HG03354 (cell line): ENCODE results near the gene CABLES2.

ENCODE experiments used
- ATAC-seq: cut with Tn5 transposase; IDR thresholded peaks from one replicate; pipeline ENCODE4 v1.9.1; 2021; ENCODE audit warnings: mild to moderate bottlenecking; ENCODE audit not compliant: unreplicated experiment, poor library complexity, severe bottlenecking

CABLES2 gene

DNA sequence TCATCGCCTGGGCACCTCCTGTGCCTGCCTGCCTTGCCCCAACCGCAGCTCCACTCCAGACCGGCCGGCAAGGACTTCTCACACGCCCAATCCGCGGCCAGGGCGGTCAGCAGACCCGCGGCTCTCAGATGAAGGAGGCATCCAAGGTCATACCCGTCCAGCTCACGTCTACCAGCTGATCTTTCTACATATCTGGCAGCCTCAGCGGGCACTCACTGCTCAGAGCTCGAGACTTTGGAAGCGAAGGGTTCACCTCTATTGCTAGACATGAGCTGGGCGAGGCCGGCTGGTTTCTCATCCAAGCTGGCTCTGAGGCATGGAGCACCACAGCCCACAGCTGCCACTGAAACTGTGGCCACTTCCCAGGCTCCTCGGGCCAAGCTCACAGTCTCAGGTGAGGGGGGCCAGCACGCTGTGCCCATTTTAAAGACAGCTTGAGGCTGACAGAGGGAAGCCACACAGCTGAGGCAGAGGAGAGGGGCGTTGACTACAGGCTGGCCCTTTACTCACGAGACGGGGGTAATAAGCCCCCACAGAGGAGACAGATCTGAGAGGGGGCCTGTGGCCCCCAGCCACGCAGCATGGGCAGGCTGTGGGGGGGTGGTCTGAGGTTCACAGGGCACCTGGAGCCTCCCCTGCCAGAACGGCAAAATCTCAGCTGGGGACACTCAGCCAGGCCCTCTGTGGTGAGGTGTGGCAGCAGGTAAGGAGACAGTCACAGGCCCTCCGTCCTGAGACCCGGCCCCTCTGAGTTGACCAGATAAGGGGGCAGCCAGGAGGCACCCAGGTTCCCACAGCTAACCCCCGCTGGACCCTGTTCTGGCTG, 42.0 kb downstream of the CABLES2 start:
- no peak for ATAC-seq

- no peak for ATAC-seq
Measured at GRCh38 chr20:62363920-62364851, 42.9 kb downstream of the CABLES2 start.

GRCh38 chr20:62362991-62363919, 43.8 kb downstream of the CABLES2 start:
- no peak for ATAC-seq

DNA sequence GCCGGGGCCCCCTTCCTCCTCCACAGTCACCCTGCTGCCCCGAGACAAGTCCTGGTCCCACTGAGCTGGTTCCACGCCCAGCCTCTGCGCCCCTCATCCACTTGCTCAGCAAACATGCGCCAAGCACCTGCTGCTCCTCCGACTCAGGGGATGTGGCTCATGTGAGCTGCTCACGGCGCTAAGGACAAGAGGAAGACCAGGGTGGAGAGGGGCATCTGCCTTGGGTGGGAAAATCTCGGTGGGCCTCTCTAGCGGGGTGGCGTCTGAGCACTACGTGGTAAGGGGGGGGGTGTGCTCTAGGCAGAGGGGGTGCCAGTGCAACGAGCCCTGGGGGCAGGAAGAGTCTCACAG, 44.5 kb downstream of the CABLES2 start:
- no peak for ATAC-seq

DNA sequence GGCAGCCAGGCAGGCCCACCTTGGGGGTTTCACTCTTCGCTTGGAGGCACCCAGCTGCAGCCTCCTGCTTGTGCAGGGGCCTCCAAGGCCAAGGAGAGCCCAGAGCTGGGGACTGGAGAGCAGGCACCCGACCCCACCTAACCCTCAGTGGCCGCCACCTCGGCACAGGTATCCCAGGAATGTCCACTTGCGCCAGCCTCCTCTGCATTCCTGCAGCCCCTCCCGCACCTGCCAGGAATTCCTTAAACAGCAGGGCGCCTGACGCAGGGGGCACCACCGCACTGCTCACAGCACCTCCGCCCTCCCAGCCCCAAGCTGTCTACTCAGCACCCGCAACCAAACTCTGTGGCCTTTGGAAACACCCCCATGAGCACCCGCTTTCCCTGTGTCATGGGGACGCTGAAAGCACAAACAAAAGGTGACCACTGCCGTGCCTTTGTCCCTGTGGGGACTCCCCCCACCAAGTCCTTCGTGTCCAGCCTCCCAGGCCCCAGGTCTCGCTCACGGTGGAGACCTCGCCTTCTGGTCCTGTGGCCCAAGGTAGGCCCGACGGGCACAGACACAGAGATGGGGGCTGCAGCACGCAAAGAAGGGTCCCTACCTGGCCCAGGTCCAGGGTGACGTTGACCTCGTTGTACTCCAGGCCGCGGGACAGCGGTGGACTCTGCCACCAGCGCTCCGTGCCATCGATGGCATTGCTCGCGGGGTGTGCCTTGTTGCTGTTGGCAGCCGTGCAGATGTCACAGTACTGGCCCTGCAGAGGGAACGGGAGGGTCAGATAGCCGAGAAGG, 45.1 kb downstream of the CABLES2 start:
- no peak for ATAC-seq

- ATAC-seq, result no peak
Measured at GRCh38 chr20:62360854-62361798, 46.0 kb downstream of the CABLES2 start.

DNA sequence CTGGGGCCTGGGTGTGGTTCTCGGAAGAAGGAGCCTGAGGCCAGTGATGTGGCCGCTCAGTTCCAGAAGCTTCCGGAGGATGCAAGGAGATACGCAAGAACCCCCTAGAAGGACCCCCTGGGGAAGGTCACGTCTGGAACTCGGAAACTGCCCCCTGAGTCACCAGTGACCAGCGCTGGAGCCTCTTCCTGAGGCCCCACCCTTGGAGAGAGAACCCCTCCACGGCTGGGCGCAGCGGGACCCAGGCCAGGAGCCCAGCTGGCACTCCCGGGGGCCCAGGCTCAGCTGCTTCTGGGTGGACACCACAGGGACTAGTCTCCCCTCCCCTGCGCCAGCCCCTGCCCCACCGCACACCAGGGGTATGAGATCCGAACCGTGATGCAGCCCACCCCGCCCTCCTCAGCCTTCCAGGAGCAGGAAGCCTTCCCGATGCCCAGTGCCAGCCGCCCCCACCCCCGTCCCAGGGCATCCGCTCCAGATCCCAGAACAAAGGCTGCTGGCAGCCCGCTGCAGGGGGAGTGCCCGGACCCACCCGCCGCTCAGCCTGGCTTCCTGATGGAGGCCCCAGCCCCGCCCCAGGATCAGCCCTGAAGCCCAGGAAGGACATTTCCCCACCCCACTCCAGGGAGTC, 47.5 kb downstream of the CABLES2 start:
- no peak for ATAC-seq

DNA sequence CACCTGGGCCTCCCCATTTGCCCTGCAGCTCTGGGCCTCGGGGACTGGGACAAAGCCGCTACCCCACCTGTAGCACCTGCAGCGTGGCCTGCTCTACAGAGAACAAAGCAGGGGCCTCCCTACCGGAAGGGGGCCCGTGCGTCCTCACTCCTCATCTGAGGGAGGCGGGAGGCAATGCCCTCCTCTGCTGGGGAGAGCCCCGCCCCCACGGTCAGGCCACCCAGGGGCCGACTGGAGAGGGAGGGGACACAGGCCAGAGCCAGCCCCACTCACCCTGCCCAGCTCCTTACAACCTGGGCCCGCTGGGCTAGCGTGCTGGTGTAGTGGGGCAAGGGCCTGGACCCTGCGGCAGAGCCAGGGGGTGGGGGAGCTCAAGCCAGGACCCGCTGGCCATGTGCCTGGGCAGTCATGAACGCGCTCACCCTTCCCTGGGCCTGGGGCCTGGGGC, 48.0 kb downstream of the CABLES2 start:
- no peak for ATAC-seq

GRCh38 chr20:62358171-62359042, 48.7 kb downstream of the CABLES2 start:
- ATAC-seq, result no peak

DNA sequence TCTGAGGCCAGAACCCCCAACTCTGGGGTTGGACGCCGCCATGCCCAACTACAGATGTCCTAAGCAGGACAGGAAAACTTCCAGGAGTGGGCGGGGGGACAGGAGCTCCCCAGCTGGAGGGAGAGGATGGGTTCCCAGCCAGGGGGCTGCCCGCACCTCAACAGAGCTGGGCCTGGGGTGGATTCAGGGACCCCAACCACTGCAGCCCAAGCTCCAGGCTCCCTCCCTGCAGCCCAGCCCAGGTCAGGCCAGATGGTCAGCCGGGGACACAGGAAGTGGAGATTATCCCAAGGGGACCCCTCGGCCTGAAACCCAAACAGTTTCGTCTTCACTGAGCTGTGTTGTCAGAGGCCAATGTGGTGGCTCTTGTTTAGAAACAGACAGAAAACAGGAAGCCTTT, 49.4 kb downstream of the CABLES2 start:
- no peak for ATAC-seq

DNA sequence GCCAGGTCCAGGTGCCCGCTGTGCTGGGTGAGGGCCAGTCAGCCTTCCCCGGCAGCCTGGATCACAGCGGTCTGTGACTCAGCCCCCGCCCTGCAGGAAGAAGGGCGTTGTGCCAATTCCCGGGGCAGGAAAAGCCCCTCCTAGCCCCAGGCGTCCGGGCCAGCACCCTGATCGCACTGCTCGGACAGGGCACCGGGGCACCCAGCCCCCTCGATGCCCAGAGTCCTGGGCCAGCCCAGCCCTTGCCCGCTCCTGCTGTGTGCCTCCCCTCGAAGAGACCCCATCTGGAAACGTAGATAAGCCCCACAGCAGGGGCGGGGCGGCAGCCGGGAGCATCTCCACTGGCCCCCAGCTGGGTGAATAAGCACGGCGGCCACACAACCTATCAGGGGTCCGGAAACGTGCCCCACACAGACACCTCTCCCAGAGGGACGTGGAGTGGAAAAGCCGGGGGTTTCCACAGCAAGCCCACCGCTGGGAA, 49.9 kb downstream of the CABLES2 start:
- ATAC-seq, result no peak

- no peak for ATAC-seq
Measured at GRCh38 chr20:62356589-62357186, 50.4 kb downstream of the CABLES2 start.

DNA sequence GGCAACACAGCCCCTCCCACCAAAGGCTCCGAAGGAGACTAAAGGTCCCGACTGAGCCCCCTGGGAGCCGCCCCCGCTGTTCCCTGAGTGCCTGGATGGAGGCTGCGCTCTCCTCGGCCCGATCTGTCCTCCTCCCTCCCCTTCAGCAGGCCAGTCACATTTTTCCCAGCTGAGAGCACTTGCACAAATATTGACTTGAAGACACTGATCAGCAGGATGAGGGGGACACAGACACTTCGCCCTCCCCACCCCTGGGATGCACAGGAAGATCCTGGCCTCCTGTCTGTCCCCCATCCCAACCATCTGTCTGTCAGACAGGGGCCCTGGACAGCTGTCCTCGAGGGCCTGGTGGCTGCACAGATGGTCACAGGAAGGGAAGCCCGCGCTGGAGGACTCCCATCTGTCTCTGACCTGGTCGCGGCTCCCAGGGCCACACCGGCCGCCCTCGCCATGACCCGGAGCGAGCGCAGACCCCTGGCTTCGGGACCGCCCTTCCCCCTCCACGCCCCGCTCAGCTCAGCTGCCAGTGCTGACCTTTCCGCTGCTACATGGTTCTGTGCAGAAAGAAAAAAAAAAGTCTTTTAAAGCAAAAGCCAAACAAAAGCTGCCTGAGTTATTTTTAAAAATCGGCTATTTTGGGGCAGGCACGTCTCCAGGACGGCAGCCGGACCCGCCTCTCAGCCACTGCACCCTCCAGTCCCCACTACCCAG, 51.1 kb downstream of the CABLES2 start:
- no peak for ATAC-seq

- ATAC-seq, result no peak
Measured at GRCh38 chr20:62355516-62355877, 51.6 kb downstream of the CABLES2 start.

DNA sequence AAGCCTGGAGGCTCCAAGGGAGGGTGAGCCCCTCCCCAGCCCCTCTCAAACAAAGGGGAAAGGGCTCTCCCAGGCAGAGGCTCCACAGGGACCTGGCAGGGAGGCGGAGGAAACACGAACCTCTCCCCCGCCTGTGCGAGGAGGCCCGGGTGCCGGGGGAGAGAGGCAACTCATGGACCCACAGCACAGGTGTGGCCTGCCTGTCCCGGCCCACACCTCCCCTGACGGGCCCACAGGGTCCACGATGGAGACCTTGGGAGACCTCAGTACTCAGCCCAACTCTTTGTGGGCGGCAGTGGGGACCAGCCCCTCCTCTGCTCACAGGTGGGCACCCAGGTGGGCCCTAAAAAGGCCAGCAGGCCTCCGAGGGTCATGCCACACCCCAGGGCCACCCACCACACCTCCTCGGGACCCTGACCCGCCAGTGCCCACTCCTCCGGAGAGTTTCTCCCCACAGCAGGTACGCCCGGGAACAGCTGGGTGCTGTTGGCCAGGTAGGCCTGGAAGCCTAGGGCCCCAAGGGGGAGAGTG, 52.2 kb downstream of the CABLES2 start:
- ATAC-seq, result no peak
